Erythroblast (primary cell): ENCODE measurements around the gene HIBADH.

ENCODE experiments used
- GATA1 ChIP-seq: IDR thresholded peaks from 2 replicates; pipeline ENCODE4 v1.6.1; 2011; ENCODE audit warnings: low read depth, mild to moderate bottlenecking, control low read depth, low read length, moderate library complexity
- POLR2A ChIP-seq: IDR thresholded peaks from 2 replicates; pipeline ENCODE4 v1.6.1; 2011; ENCODE audit warnings: mild to moderate bottlenecking, low read length

DNA sequence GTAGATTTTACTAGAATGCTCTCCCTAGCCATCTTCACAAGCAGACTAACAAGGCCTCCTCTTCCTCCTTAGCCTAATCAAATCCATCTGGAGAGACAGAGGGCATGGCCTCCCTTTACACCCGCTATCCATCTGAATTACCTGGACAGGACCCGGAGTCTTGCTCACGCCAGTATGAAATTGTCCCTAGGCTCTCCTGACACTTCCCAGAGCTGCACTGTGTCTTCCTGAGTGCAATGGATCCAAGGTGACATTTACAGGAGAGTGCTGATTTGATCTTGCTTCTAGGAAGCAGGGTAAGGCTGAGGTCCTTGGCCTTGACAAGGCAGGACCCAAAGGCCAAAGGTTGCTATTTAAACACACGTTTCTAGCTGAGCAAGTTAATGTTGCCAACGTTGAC, 147.8 kb downstream of the HIBADH start:
- TF ChIP-seq POLR2A (no peak), GATA1 (no peak)
